ENCODE results near the gene ABCB9. TPM values are rescaled to one million over a fixed set of nuclear protein-coding genes. Genes with fewer than 3 reads are reported as not detected.
"Not testable (repeated sequence)": the region's sequence is repeated elsewhere in the genome, so short reads cannot be mapped to it uniquely, and the experiment has no call there.

The ABCB9 gene
- total and polyA plus RNA-seq, 4 donors: 2.7 to 7.5 (median 4.8) TPM

DNA sequence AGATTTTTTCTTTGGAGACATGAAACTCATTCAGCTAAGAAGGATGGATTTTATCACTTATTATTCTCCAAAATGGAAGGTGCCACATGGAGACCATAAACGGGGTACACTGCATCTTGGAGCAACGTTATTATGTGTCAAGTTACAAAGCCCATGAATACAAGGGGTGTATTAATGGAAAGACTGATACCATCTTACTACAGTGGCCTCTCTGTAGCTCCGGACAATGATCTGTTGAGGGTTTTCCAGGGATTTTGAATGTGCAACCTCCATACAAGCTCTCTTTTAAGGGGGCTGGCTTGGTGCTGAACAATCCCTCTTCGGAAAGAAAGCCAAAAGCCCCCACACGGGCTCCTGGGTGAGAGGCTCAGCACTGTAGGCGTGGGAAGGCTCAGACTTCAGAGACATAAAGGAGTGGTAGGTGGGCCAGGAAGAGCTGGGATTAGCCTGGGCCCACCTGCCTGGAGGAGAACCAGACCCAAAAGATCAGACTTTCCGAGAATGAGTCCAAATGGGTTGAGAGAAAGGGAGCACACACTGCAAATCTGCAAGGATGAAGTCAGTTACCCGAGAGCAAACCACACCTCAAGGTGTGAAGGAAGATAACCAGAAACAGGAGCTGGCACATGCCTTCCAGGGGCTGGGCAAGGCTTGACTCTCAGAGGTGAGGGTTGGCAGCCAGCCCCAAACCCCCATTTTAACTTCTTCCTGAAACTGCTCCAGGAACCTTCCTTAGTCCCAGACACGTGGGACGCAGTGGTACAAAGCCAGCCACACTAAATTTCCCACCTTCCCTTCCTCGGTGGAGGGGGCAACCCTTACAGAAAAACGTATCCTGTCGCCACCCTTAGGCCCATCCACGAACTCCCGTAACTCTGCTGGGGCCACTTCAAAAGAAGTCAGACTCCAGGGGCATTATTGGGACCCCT lies 71.8 kb downstream of the ABCB9 start:
- WGBS, 2 donors: 21 to 29% methylated on average over 15 of the region's 15 CpGs
- no peaks in the 10 kb centered on the region for H3K27me3 ChIP-seq (ENCODE audit: control insufficient read depth in 3 of 3, insufficient read depth in 3 of 3, low read length in 2 of 3)
- peak overlapping the region; percentile 59 to 98 for H3K9ac ChIP-seq (ENCODE audit: insufficient read depth in 1 of 2, low read length in 2 of 2)
- peaks cover 10 to 37% (median 24%) of the 10 kb centered on the region in 5 donors for H3K4me1 ChIP-seq (ENCODE audit: control insufficient read depth in 5 of 5, insufficient read depth in 5 of 5, low read length in 5 of 5)
- H3K36me3 ChIP-seq (ENCODE audit: control insufficient read depth in 4 of 4, insufficient read depth in 4 of 4, low read length in 4 of 4): no peaks in the 10 kb centered on the region
- H3K4me3 ChIP-seq: peak overlapping the region; percentile 89
- no peaks in the 10 kb centered on the region for H3K9me3 ChIP-seq (ENCODE audit: control insufficient read depth in 4 of 4, insufficient read depth in 3 of 4, low read length in 3 of 4)
- DNase-seq: no peak
- no peak for ATAC-seq (ENCODE audit: insufficient read depth, low FRiP score)
- no peak for TF ChIP-seq CTCF (IDR thresholded peaks at IDR 0.05; ENCODE audit: control extremely low read depth, extremely low read depth)
- H3K27ac ChIP-seq (ENCODE audit: low read depth in 1 of 2, low read length in 1 of 2): peak overlapping the region; percentile 92 to 99

- no peak for TF ChIP-seq CTCF (IDR thresholded peaks at IDR 0.05; ENCODE audit: control extremely low read depth, extremely low read depth)
- H3K9me3 ChIP-seq (ENCODE audit: control insufficient read depth in 4 of 4, insufficient read depth in 3 of 4, low read length in 3 of 4): no peaks in the 10 kb centered on the region
- WGBS, 2 donors: 70 to 89% methylated on average over 7 of the region's 7 CpGs
- H3K27ac ChIP-seq (ENCODE audit: low read depth in 1 of 2, low read length in 1 of 2): peak overlapping the region; percentile 53 to 79
- H3K4me1 ChIP-seq (ENCODE audit: control insufficient read depth in 5 of 5, insufficient read depth in 5 of 5, low read length in 5 of 5): peaks cover 15 to 45% (median 27%) of the 10 kb centered on the region in 5 donors
- ATAC-seq (ENCODE audit: insufficient read depth, low FRiP score) (peak; percentile 15), DNase-seq (peak in 1 of 3 donors; percentile 52)
- H3K4me3 ChIP-seq: no peak overlapping the region
- H3K9ac ChIP-seq (ENCODE audit: insufficient read depth in 1 of 2, low read length in 2 of 2): peak overlapping the region in 1 of 2 donors; percentile 65
- no peaks in the 10 kb centered on the region for H3K36me3 ChIP-seq (ENCODE audit: control insufficient read depth in 4 of 4, insufficient read depth in 4 of 4, low read length in 4 of 4)
- H3K27me3 ChIP-seq (ENCODE audit: control insufficient read depth in 3 of 3, insufficient read depth in 3 of 3, low read length in 2 of 3): no peaks in the 10 kb centered on the region
These were observed 72.8 kb downstream of the ABCB9 start for GRCh38 chr12:122893208-122894153.

DNA sequence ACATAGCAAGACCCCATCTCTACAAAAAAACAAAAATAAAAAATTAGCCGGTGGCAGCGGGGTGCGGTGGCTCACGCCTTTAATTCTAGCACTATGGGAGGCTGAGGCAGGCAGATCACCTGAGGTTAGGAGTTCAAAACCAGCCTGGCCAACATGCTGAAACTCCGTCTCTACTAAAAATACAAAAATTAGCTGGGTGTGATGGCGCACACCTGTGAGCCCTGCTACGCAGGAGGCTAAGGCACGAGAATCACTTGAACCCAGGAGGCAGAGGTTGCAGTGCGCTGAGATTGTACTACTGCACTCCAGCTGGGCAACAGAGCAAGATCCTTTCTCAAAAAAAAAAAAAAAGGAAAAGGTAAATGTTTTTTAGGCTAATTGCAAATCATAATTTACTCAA lies 73.5 kb downstream of the ABCB9 start:
- not testable (repeated sequence) for ATAC-seq (ENCODE audit: insufficient read depth, low FRiP score); DNase-seq; H3K27me3 ChIP-seq (ENCODE audit: control insufficient read depth in 3 of 3, insufficient read depth in 3 of 3, low read length in 2 of 3); H3K9ac ChIP-seq (ENCODE audit: insufficient read depth in 1 of 2, low read length in 2 of 2); H3K36me3 ChIP-seq (ENCODE audit: control insufficient read depth in 4 of 4, insufficient read depth in 4 of 4, low read length in 4 of 4); H3K9me3 ChIP-seq (ENCODE audit: control insufficient read depth in 4 of 4, insufficient read depth in 3 of 4, low read length in 3 of 4); H3K4me3 ChIP-seq
- H3K27ac ChIP-seq (ENCODE audit: low read depth in 1 of 2, low read length in 1 of 2): peak overlapping the region in 1 of 2 donors; percentile 77
- H3K4me1 ChIP-seq (ENCODE audit: control insufficient read depth in 5 of 5, insufficient read depth in 5 of 5, low read length in 5 of 5): peaks cover 17 to 53% (median 32%) of the 10 kb centered on the region in 5 donors
- WGBS, 2 donors: 95% methylated on average over 9 of the region's 9 CpGs

All from lung (tissue), 12 donors.